Measurements from ENCODE around the gene TRERF1. TPM values are rescaled to one million over a fixed set of nuclear protein-coding genes. Genes with fewer than 3 reads are reported as not detected.

TRERF1 gene
- polyA plus RNA-seq, 1 of the 3 experiments (the other 2 are of a cell fraction) = 3.6 TPM

DNA sequence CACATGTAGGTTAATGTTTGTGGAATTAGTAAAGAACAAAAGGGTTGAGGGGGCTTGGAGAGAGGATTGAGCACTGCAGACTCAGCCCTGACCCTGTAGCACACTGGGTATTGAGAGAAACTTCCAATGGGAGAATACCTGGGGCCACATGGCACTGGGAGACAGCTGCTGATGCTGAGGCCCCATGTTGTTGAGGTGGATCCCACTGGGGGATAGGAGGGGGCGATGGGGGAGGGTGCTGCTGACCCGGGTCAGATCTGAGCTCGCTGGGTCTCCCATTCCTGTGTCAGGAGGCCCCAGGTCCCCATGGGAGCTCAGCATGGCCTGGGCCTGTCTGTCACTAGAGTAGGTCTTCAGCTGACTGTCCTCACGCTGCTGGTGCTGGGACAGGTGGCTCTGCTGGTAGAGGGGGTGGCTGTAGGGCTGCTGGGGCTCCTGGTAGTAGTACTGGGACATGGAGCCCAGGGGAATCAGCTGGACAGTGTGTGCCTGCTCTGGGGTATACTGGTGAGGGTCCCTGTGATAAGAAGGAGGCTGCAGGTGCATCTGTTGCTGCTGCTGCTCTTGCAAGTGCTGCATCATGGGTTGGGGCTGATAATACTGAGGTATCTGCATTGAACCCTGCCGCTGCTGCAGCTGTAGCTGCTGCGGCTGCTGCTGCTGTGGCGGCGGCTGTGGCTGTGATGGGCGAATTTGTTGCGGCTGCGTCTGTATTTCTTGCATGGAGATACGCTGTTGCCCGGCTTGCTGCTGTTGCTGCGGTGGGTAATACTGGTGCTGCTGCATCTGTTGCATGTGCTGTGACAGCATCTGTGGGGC is 183.5 kb downstream of the TRERF1 start:
- Histone ChIP-seq H3K4me2 (no peak overlapping the region), H3K9me3 (no peaks in the 10 kb centered on the region), H3K79me2 (ENCODE audit: insufficient read depth) (no peaks in the 10 kb centered on the region), H2AFZ (ENCODE audit: low read depth) (no peak overlapping the region), H3K9ac (no peak overlapping the region), H4K20me1 (ENCODE audit: insufficient read depth) (no peaks in the 10 kb centered on the region), H3K4me1 (ENCODE audit: control insufficient read depth in 1 of 2, insufficient read depth in 2 of 2, low read depth in 1 of 2, low read length in 1 of 2) (no peaks in the 10 kb centered on the region; a peak in 1 of 4 replicates), H3K27me3 (ENCODE audit: insufficient read depth) (no peaks in the 10 kb centered on the region), H3K27ac (ENCODE audit: low read depth in 2 of 2, low read length in 1 of 2) (no peak overlapping the region), H3F3A (replicated peaks; ENCODE audit: insufficient read depth) (no peaks in the 10 kb centered on the region), H3K4me3 (ENCODE audit: low read depth in 2 of 2, low read length in 1 of 2) (no peak overlapping the region), H3K36me3 (replicated peaks in 1 of 2; ENCODE audit: control insufficient read depth in 1 of 2, insufficient read depth in 2 of 2, low read length in 1 of 2) (peaks cover 0 to 6% of the 10 kb centered on the region in 2 experiments), H3K9me2 (no peaks in the 10 kb centered on the region)
- 96% methylated on average over 9 of the region's 14 CpGs for WGBS (ENCODE audit: low lambda C conversion rate)
- no peak for TF ChIP-seq RFX5 (IDR thresholded peaks at IDR 0.05; ENCODE audit: low read length)
- TF ChIP-seq EP300 (IDR thresholded peaks at IDR 0.05; ENCODE audit: borderline replicate concordance in 1 of 2, low read depth in 1 of 2, low read length in 1 of 2) = no peak
- TF ChIP-seq, protein P1, sequence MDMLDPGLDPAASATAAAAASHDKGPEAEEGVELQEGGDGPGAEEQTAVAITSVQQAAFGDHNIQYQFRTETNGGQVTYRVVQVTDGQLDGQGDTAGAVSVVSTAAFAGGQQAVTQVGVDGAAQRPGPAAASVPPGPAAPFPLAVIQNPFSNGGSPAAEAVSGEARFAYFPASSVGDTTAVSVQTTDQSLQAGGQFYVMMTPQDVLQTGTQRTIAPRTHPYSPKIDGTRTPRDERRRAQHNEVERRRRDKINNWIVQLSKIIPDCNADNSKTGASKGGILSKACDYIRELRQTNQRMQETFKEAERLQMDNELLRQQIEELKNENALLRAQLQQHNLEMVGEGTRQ (IDR thresholded peaks at IDR 0.05; ENCODE audit: borderline replicate concordance, low read depth, low read length) = no peak
- no peak for TF ChIP-seq JUND (IDR thresholded peaks at IDR 0.05)
- no peak for TF ChIP-seq TEAD4 (IDR thresholded peaks at IDR 0.05; ENCODE audit: borderline replicate concordance, insufficient read depth)
- no peak for TF ChIP-seq FOXM1 (IDR thresholded peaks at IDR 0.05; ENCODE audit: low read depth)
- TF ChIP-seq, protein P2, sequence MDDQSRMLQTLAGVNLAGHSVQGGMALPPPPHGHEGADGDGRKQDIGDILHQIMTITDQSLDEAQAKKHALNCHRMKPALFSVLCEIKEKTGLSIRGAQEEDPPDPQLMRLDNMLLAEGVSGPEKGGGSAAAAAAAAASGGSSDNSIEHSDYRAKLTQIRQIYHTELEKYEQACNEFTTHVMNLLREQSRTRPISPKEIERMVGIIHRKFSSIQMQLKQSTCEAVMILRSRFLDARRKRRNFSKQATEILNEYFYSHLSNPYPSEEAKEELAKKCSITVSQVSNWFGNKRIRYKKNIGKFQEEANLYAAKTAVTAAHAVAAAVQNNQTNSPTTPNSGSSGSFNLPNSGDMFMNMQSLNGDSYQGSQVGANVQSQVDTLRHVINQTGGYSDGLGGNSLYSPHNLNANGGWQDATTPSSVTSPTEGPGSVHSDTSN (IDR thresholded peaks at IDR 0.05) = no peak
- TF ChIP-seq SIN3A (IDR thresholded peaks at IDR 0.05; ENCODE audit: borderline replicate concordance, low read depth, low read length) = no peak
- TF ChIP-seq EZH2phosphoT487 (IDR thresholded peaks at IDR 0.05; ENCODE audit: borderline replicate concordance, low read depth) = no peak
- no peak for TF ChIP-seq GATA2 (CRISPR knock-in tag; IDR thresholded peaks at IDR 0.05)
- TF ChIP-seq ELF1 (IDR thresholded peaks at IDR 0.05) = no peak
- no peak for TF ChIP-seq RCOR1 (IDR thresholded peaks at IDR 0.05; ENCODE audit: low read length)
- no peak for TF ChIP-seq SMC3 (IDR thresholded peaks at IDR 0.05; ENCODE audit: low read depth, low read length)
- no peak for TF ChIP-seq FOXJ3 (CRISPR knock-in tag; IDR thresholded peaks at IDR 0.05)
- no peak for TF ChIP-seq CHD2 (IDR thresholded peaks at IDR 0.05; ENCODE audit: low read length, partially characterized antibody)
- no peak for DNase-seq
- POLR2A ChIA-PET = no interaction called here
- CTCF ChIA-PET = no interaction called here

DNA sequence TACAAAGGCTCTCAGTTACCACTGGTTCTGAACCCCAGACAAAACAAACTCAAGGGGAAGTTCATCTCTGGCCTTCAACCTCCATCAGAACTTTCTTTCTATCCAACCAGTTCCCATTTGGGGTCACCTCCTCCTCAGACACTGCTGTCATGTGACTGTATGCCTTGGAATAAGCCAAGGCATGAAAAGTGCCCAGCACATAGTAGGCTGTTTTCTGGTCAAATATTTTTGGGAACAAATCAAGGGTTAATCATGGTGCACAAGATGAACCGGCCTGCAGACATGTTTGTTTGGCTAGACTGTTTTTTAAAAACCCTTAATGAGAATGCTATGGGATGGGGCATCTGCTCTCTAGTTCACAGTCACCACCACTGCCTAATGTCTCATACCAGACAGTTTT is 185.2 kb downstream of the TRERF1 start:
- H3K9me2 ChIP-seq = no peaks in the 10 kb centered on the region
- H4K20me1 ChIP-seq (ENCODE audit: insufficient read depth) = no peaks in the 10 kb centered on the region
- H3K9ac ChIP-seq = no peak overlapping the region
- no peak overlapping the region for H3K4me3 ChIP-seq (ENCODE audit: low read depth in 2 of 2, low read length in 1 of 2)
- H3K4me2 ChIP-seq = no peak overlapping the region
- no peaks in the 10 kb centered on the region for H3F3A ChIP-seq (replicated peaks; ENCODE audit: insufficient read depth)
- DNase-seq = no peak
- no peak overlapping the region for H2AFZ ChIP-seq (ENCODE audit: low read depth)
- peaks cover 0 to 6% of the 10 kb centered on the region in 2 experiments for H3K36me3 ChIP-seq (replicated peaks in 1 of 2; ENCODE audit: control insufficient read depth in 1 of 2, insufficient read depth in 2 of 2, low read length in 1 of 2)
- no peaks in the 10 kb centered on the region; a peak in 1 of 4 replicates for H3K4me1 ChIP-seq (ENCODE audit: control insufficient read depth in 1 of 2, insufficient read depth in 2 of 2, low read depth in 1 of 2, low read length in 1 of 2)
- no peaks in the 10 kb centered on the region for H3K27me3 ChIP-seq (ENCODE audit: insufficient read depth)
- no peaks in the 10 kb centered on the region for H3K79me2 ChIP-seq (ENCODE audit: insufficient read depth)
- WGBS (ENCODE audit: low lambda C conversion rate) = 100% methylated on average over 1 of the region's 1 CpG
- CTCF ChIA-PET = no interaction called here
- no peaks in the 10 kb centered on the region for H3K9me3 ChIP-seq
- POLR2A ChIA-PET = no interaction called here
- H3K27ac ChIP-seq (ENCODE audit: low read depth in 2 of 2, low read length in 1 of 2) = no peak overlapping the region
- TF ChIP-seq, protein P1 (IDR thresholded peaks at IDR 0.05; ENCODE audit: borderline replicate concordance, low read depth, low read length) = no peak
- TF ChIP-seq JUND (IDR thresholded peaks at IDR 0.05) (no peak), RCOR1 (IDR thresholded peaks at IDR 0.05; ENCODE audit: low read length) (no peak), EP300 (IDR thresholded peaks at IDR 0.05; ENCODE audit: borderline replicate concordance in 1 of 2, low read depth in 1 of 2, low read length in 1 of 2) (no peak), TEAD4 (IDR thresholded peaks at IDR 0.05; ENCODE audit: borderline replicate concordance, insufficient read depth) (no peak), MEF2A (IDR thresholded peaks at IDR 0.05; ENCODE audit: borderline replicate concordance, low read depth) (no peak), TCF12 (IDR thresholded peaks at IDR 0.05) (no peak), EZH2phosphoT487 (IDR thresholded peaks at IDR 0.05; ENCODE audit: borderline replicate concordance, low read depth) (no peak), ELF1 (IDR thresholded peaks at IDR 0.05) (no peak), YY1 (IDR thresholded peaks at IDR 0.05; ENCODE audit: low read depth) (no peak), CHD2 (IDR thresholded peaks at IDR 0.05; ENCODE audit: low read length, partially characterized antibody) (no peak), RFX5 (IDR thresholded peaks at IDR 0.05; ENCODE audit: low read length) (no peak), MXI1 (IDR thresholded peaks at IDR 0.05; ENCODE audit: low read depth, low read length) (no peak)
- TF ChIP-seq, protein P3, sequence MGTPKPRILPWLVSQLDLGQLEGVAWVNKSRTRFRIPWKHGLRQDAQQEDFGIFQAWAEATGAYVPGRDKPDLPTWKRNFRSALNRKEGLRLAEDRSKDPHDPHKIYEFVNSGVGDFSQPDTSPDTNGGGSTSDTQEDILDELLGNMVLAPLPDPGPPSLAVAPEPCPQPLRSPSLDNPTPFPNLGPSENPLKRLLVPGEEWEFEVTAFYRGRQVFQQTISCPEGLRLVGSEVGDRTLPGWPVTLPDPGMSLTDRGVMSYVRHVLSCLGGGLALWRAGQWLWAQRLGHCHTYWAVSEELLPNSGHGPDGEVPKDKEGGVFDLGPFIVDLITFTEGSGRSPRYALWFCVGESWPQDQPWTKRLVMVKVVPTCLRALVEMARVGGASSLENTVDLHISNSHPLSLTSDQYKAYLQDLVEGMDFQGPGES (IDR thresholded peaks at IDR 0.05; ENCODE audit: low read depth, low read length) = no peak
- TF ChIP-seq, protein P4, sequence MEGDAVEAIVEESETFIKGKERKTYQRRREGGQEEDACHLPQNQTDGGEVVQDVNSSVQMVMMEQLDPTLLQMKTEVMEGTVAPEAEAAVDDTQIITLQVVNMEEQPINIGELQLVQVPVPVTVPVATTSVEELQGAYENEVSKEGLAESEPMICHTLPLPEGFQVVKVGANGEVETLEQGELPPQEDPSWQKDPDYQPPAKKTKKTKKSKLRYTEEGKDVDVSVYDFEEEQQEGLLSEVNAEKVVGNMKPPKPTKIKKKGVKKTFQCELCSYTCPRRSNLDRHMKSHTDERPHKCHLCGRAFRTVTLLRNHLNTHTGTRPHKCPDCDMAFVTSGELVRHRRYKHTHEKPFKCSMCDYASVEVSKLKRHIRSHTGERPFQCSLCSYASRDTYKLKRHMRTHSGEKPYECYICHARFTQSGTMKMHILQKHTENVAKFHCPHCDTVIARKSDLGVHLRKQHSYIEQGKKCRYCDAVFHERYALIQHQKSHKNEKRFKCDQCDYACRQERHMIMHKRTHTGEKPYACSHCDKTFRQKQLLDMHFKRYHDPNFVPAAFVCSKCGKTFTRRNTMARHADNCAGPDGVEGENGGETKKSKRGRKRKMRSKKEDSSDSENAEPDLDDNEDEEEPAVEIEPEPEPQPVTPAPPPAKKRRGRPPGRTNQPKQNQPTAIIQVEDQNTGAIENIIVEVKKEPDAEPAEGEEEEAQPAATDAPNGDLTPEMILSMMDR (IDR thresholded peaks at IDR 0.05) = no peak

Data from SK-N-SH (cell line).